Germinal center (tissue), 1 donor: Measurements from ENCODE around the gene KANK4.
"Not testable (repeated sequence)": the region's sequence is repeated elsewhere in the genome, so short reads cannot be mapped to it uniquely, and the experiment has no call there.

ENCODE experiments used
- DNase-seq: peaks from one replicate; pipeline ENCODE4 v3.0.0; 2012; ENCODE audit warnings: mixed read lengths, low spot score

Gene KANK4

GRCh38 chr1:62237950-62238374 lies 81.3 kb downstream of the KANK4 start:
- DNase-seq: no peak

GRCh38 chr1:62237361-62237760 lies 81.9 kb downstream of the KANK4 start:
- DNase-seq: no peak

GRCh38 chr1:62235576-62235975 lies 83.7 kb downstream of the KANK4 start:
- no peak for DNase-seq

GRCh38 chr1:62234688-62235087 lies 84.5 kb downstream of the KANK4 start:
- DNase-seq: no peak

GRCh38 chr1:62233926-62234450 lies 85.2 kb downstream of the KANK4 start:
- DNase-seq: no peak

- DNase-seq: no peak
Observed at GRCh38 chr1:62232871-62233278, 86.4 kb downstream of the KANK4 start.

GRCh38 chr1:62230718-62231117 lies 88.5 kb downstream of the KANK4 start:
- no peak for DNase-seq

- no peak for DNase-seq
Observed at GRCh38 chr1:62229932-62230331, 89.3 kb downstream of the KANK4 start.

- DNase-seq: no peak
Observed at GRCh38 chr1:62229468-62229867, 89.8 kb downstream of the KANK4 start.

GRCh38 chr1:62228883-62229187 lies 90.4 kb downstream of the KANK4 start:
- DNase-seq: no peak

- no peak for DNase-seq
Observed at GRCh38 chr1:62228136-62228882, 90.9 kb downstream of the KANK4 start.

GRCh38 chr1:62227496-62227895 lies 91.7 kb downstream of the KANK4 start:
- DNase-seq: no peak

GRCh38 chr1:62224182-62224581 lies 95.1 kb downstream of the KANK4 start:
- DNase-seq: no peak

GRCh38 chr1:62222321-62222720 lies 96.9 kb downstream of the KANK4 start:
- no peak for DNase-seq

- DNase-seq: no peak
Observed at GRCh38 chr1:62221171-62221570, 98.1 kb downstream of the KANK4 start.

GRCh38 chr1:62220456-62220855 lies 98.8 kb downstream of the KANK4 start:
- not testable (repeated sequence) for DNase-seq

GRCh38 chr1:62218604-62219003 lies 100.6 kb downstream of the KANK4 start:
- DNase-seq: no peak

GRCh38 chr1:62213075-62213914 lies 105.9 kb downstream of the KANK4 start:
- no peak for DNase-seq

GRCh38 chr1:62212411-62212810 lies 106.8 kb downstream of the KANK4 start:
- DNase-seq: no peak

GRCh38 chr1:62210960-62211359 lies 108.3 kb downstream of the KANK4 start:
- DNase-seq: no peak

GRCh38 chr1:62209931-62210595 lies 109.2 kb downstream of the KANK4 start:
- no peak for DNase-seq

GRCh38 chr1:62208970-62209369 lies 110.3 kb downstream of the KANK4 start:
- no peak for DNase-seq

- no peak for DNase-seq
Observed at GRCh38 chr1:62208087-62208486, 111.1 kb downstream of the KANK4 start.
